NB4 (cell line): ENCODE measurements around the gene SYF2.

Experiments used
- DNase-seq: peaks from one replicate; pipeline ENCODE4 v3.0.0; 2010; ENCODE audit warnings: low read depth
- H3K4me3 ChIP-seq: one replicate; pipeline ENCODE4 v1.5.1; 2011; ENCODE audit warnings: mild to moderate bottlenecking, low read depth, low read length, moderate library complexity
- MYC ChIP-seq: IDR thresholded peaks from 2 replicates; pipeline ENCODE4 v1.6.1; 2011; ENCODE audit warnings: low read depth, low read length
- POLR2A ChIP-seq: IDR thresholded peaks from 2 replicates; pipeline ENCODE4 v1.6.1; 2011; ENCODE audit warnings: mild to moderate bottlenecking; ENCODE audit not compliant: insufficient read length; ENCODE audit errors: extremely low read depth
- TF ChIP-seq, protein P1 (sequence below): IDR thresholded peaks from one replicate; pipeline ENCODE4 v1.5.1; 2012; ENCODE audit warnings: low read depth, low read length
- TF ChIP-seq, protein P2 (sequence below): IDR thresholded peaks from 2 replicates; pipeline ENCODE4 v1.6.1; 2011; ENCODE audit warnings: low read depth, low read length

The SYF2 gene

DNA sequence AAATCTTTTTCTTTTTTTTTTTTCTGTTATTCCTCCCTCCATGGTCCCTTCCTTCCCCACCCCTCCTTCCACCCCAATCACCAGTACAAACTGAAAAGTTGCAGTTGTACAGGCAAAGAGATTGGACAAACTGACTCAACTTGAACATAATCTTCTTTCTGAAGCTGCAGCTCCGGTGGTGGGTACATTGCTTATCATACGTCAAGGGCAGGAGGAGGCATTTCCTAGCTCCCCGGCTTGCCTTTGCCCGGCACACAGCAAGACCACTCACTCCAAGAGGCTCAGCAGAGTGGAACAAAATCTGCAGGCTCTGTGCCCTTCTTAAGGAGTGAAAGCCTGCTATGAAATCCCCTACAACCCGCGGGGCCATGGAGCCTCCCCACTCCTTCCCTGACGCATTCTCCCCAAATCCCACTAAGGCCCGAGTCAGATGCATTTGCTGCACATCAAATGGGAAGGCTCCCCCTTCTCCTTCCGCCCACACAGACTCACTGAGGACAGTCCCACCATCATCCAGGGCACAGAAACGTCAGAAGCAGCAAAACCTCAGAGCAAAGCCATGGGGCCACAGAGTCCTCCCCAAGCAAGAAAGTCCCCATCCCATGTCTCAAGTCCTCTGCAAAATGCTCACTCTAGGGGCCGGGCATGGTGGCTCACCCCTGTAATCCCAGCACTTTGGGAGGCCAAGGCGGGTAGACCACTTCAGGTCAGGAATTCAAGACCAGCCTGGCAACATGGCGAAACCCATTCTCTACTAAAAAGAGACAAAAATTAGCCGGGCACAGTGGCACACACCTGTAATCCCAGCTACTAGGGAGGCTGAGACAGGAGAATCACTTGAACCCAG is 45.9 kb downstream of the SYF2 start:
- H3K4me3 ChIP-seq: no peak overlapping the region
- no peak for DNase-seq
- TF ChIP-seq, protein P1, sequence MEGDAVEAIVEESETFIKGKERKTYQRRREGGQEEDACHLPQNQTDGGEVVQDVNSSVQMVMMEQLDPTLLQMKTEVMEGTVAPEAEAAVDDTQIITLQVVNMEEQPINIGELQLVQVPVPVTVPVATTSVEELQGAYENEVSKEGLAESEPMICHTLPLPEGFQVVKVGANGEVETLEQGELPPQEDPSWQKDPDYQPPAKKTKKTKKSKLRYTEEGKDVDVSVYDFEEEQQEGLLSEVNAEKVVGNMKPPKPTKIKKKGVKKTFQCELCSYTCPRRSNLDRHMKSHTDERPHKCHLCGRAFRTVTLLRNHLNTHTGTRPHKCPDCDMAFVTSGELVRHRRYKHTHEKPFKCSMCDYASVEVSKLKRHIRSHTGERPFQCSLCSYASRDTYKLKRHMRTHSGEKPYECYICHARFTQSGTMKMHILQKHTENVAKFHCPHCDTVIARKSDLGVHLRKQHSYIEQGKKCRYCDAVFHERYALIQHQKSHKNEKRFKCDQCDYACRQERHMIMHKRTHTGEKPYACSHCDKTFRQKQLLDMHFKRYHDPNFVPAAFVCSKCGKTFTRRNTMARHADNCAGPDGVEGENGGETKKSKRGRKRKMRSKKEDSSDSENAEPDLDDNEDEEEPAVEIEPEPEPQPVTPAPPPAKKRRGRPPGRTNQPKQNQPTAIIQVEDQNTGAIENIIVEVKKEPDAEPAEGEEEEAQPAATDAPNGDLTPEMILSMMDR: no peak
- no peak for TF ChIP-seq POLR2A
- no peak for TF ChIP-seq MYC
- TF ChIP-seq, protein P2, sequence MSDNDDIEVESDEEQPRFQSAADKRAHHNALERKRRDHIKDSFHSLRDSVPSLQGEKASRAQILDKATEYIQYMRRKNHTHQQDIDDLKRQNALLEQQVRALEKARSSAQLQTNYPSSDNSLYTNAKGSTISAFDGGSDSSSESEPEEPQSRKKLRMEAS: no peak

DNA sequence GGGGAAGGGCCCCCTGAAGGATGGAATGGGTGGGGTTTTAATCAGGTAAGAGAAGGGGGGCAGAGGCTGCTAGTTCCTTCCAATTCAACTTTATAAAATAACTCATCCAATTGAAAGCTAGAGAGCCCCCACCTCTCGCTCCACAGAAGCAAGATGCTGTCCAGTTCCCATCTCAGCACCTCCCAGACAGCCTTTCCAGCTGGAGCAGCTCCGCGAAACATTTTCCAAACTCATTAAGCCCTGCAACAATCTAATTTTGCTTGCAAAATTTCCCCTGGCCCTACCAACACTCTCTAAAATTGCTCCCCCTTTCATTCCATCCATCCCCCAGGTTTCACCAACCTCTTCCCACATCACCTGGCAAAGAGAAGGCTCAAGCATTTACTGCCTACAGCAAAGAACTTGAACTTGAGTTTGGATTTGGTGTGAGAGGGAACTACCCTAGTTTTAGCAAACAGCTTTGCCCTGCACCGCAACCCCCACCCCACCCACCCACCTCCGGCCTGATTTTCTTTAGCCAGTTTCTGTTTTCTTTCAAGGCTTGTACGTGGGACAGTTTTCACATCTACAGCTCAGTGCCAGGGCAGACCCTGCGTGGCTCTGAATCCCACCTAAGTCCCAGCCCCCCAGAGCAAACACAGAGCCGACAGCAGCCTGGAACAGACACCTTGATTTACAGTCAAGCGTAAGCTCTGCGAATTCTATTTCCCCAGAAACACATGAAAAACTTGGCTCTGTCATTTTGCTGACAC is 46.7 kb downstream of the SYF2 start:
- TF ChIP-seq, protein P2: no peak
- TF ChIP-seq POLR2A (no peak), MYC (no peak)
- TF ChIP-seq, protein P1: no peak
- H3K4me3 ChIP-seq: no peak overlapping the region
- no peak for DNase-seq

DNA sequence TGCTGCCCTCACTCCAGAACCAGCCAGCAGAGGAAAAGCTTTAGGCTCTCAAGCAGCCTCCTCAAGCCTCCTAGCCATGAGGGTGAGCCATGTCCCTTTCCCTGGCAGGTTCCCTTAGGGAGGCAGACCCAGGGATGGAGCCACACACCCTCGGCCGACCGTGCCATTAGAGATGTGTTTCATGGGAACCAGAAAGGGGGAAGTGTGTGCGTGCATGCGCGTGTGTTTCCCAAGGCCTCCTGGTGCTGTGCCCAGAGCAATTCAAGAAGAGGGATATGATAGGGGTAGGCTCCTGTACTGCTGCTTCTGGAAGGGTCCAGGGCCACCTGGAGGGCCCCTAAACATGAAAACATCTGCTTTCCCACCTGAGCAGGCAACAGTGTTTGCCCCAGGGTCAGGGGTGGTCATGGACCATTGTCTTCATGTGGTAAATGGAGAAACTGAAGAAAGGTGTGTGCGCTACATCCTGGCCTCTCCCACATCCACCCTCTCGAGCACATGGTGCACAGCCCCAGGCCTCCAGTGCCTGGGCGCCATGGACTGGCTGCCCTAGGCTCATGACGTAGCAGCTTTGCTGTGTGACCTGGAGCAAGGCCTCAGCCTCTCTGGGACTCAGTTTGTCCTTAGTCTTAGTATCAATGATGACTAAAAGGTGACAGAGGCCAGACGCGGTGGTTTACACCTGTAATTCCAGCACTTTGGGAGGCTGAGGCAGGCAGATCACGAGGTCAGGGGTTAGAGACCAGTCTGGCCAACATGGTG is 48.1 kb downstream of the SYF2 start:
- DNase-seq: no peak
- no peak overlapping the region for H3K4me3 ChIP-seq
- TF ChIP-seq, protein P2: no peak
- TF ChIP-seq POLR2A (no peak), MYC (no peak)
- TF ChIP-seq, protein P1: no peak

DNA sequence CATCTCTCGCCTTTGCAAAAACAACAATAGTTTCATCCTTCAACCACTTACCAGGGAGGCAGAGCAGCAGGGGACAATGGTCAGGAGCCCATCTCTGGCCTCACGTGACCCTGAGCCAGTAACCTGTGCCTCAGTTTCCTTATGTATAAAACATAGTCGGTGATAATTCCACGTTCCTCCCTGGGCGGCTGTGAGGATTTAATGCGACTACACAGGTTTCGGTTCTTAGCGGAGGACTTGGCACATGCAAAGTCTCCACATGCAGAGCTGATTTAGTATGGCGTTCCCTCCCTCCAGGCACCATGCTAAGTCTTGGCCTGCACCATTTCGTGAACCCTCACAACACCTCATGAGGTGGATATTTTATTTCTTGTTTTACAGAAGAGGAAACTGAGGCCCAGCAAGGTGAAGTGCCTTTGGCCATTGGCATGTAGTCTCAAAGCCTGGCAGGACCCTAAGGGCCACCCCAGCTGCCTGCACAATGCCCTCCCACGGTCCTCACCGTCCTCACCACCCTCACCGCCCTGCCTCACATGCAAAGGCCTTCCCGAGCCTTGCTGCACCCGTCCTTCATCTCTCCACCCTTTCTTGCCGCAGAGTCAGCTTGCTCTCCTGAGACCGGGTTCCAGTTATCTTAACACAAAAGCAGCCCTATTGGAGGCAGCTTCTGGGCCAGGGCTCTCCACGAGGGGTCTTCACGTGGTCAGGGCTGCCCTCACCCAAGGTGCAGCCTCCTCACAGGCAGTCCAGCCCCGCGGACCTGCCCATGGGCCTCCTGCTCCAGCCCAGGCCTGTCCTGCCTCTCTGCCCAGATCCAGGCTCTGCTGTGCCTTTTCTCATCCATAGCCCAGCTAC is 48.9 kb downstream of the SYF2 start:
- TF ChIP-seq MYC: no peak
- TF ChIP-seq, protein P1: no peak
- DNase-seq: no peak

DNA sequence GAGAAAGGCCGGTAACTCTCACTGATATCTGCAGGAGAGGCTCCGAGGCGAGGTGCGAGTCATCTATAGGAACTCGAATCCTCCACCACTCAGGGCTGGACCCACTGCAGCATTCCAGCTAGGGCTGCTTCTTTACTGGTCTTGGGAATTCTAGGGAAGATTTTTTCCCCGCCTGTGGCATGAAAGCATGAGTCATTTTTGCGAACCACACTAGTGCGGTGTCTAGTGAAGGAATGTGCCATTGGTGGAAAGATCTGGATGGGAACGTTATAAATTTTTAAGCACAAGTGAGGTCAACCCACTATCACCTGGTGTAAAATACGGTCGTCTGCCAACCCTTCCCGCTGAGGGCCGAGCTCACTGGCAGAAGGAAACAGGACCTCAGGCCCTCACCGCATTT is 49.7 kb downstream of the SYF2 start:
- TF ChIP-seq MYC (no peak), POLR2A (no peak)
- TF ChIP-seq, protein P1: no peak
- TF ChIP-seq, protein P2: no peak
- DNase-seq: no peak

More for the DNA sequence above, 48.9 kb downstream of the SYF2 start:
- no peak overlapping the region for H3K4me3 ChIP-seq

More for the DNA sequence above, 49.7 kb downstream of the SYF2 start:
- H3K4me3 ChIP-seq: no peak overlapping the region
